CD4-positive, CD25-positive, alpha-beta regulatory T cell (primary cell): ENCODE results near the gene FCHSD2. TPM values are rescaled to one million over a fixed set of nuclear protein-coding genes. Genes with fewer than 3 reads are reported as not detected.

ENCODE experiments used
- ATAC-seq, 2 donors: fragments of 150-1000 bp; cut with Tn5 transposase; one replicate each; pipeline ENCODE4 v1.10.0; 2021; ENCODE audit warnings: low read depth in 2 of 2, moderate number of reproducible peaks in 2 of 2, moderate library complexity in 1 of 2
- DNase-seq, 3 donors: peaks; one replicate each; pipeline versions ENCODE4 v3.0.0 to v3.0.0-alpha.2; 2012 to 2022; ENCODE audit warnings: mixed read lengths in 1 of 3
- H3K27ac ChIP-seq: one replicate; pipeline ENCODE4 v1.7.0; 2013; ENCODE audit warnings: mild to moderate bottlenecking, low read length; ENCODE audit not compliant: insufficient read depth, poor library complexity, severe bottlenecking
- H3K27me3 ChIP-seq: one replicate; pipeline ENCODE4 v1.7.0; 2013; ENCODE audit warnings: low read length; ENCODE audit not compliant: control insufficient read depth, insufficient read depth
- H3K36me3 ChIP-seq: one replicate; pipeline ENCODE4 v1.7.0; 2013; ENCODE audit warnings: mild to moderate bottlenecking, low read length, moderate library complexity; ENCODE audit not compliant: control insufficient read depth, insufficient read depth
- H3K4me1 ChIP-seq: 2 replicates; pipeline ENCODE4 v1.7.0; 2013; ENCODE audit warnings: mild to moderate bottlenecking, low read length; ENCODE audit not compliant: insufficient read depth, control insufficient read depth, poor library complexity, severe bottlenecking
- H3K4me3 ChIP-seq: one replicate; pipeline ENCODE4 v1.7.0; 2013; ENCODE audit warnings: low read depth, mild to moderate bottlenecking, low read length, moderate library complexity
- H3K9me3 ChIP-seq, 2 experiments: 1 replicate in 1 of 2; 2 replicates in 1 of 2; pipeline ENCODE4 v1.7.0; 2013; ENCODE audit warnings: low read length in 2 of 2, mild to moderate bottlenecking in 1 of 2, moderate library complexity in 1 of 2; ENCODE audit not compliant: control insufficient read depth in 2 of 2
- H3K27ac Mint-ChIP-seq, 3 donors: one replicate each; pipeline ENCODE4 v1.8.0; 2020 to 2022; ENCODE audit warnings: mild to moderate bottlenecking in 3 of 3, mixed read lengths in 3 of 3, moderate library complexity in 2 of 3
- H3K27me3 Mint-ChIP-seq: one replicate; pipeline ENCODE4 v1.8.0; 2022; ENCODE audit warnings: mild to moderate bottlenecking, mixed read lengths
- H3K36me3 Mint-ChIP-seq: one replicate; pipeline ENCODE4 v1.8.0; 2020; ENCODE audit warnings: mixed read lengths
- H3K4me1 Mint-ChIP-seq, 4 donors: one replicate each; pipeline ENCODE4 v1.8.0; 2020 to 2022; ENCODE audit warnings: mixed read lengths in 4 of 4, mild to moderate bottlenecking in 1 of 4
- H3K4me3 Mint-ChIP-seq, 4 donors: one replicate each; pipeline ENCODE4 v1.8.0; 2020 to 2022; ENCODE audit warnings: mild to moderate bottlenecking in 4 of 4, mixed read lengths in 4 of 4, moderate library complexity in 3 of 4
- H3K9me3 Mint-ChIP-seq, 7 donors: one replicate each; pipeline ENCODE4 v1.8.0; 2020 to 2022; ENCODE audit warnings: mixed read lengths in 7 of 7, mild to moderate bottlenecking in 3 of 7, moderate library complexity in 2 of 7
- polyA plus RNA-seq, 4 donors: library from polyadenylated mRNA; unstranded; fragments of 300-500 nt; fragmentation: Illumina TruSeq; gene quantifications; one replicate each; pipeline ENCODE4 v1.2.3, GENCODE V29; 2021
- total RNA-seq: library from RNA; stranded (reverse); gene quantifications from one replicate; pipeline ENCODE4 v1.2.3, GENCODE V29; 2022

The FCHSD2 gene
- total and polyA plus RNA-seq, 5 donors from 2014 or later: 13.5 to 56.6 (median 19.6) TPM

- H3K27me3 Mint-ChIP-seq: no peaks in the 10 kb centered on the region
These were observed 54.4 kb downstream of the FCHSD2 start for GRCh38 chr11:73087730-73088129.

DNA sequence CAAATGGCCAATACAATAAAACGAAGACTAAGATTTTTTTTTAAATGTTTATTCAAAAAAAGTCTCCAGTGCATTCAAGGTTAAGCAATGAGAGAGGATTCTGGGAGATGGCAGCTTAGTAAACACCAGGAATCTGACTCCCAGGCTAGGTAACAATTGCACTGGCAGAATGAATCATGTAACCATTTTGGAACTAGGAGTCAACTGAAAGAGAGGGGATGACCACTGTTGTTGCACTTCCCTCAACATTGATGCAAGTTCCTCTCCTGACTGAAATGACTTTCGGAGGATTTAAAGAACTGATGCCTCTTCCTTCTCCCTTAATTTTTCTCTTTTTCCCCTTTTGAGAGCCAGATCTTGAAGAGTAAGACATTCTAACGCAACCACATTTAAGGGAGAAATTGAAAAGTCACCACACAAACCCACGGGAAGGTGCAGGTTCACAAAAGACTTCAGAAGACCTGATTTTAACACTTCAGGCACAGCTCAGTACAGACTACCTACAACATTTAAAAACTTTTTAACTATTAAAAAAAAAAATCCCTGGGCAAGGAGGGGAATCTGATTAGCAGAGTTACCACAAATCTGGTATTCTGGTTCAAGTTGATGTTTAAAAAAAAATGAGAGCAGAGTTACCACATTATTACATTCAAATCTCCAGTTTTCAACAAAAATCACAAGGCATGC is 56.8 kb downstream of the FCHSD2 start:
- Mint-ChIP-seq H3K4me3 (no peak overlapping the region), H3K36me3 (peaks cover 21% of the 10 kb centered on the region), H3K4me1 (peaks cover 20 to 38% (median 36%) of the 10 kb centered on the region in 4 donors), H3K27me3 (no peaks in the 10 kb centered on the region), H3K9me3 (peaks cover 0 to 4% (median 0%) of the 10 kb centered on the region in 7 donors), H3K27ac (peak overlapping the region in 1 of 3 donors; percentile 69)
- no peak overlapping the region for H3K4me3 ChIP-seq
- DNase-seq (no peak), ATAC-seq (no peak)
- no peak overlapping the region for H3K27ac ChIP-seq
- no peaks in the 10 kb centered on the region for H3K9me3 ChIP-seq
- no peaks in the 10 kb centered on the region for H3K27me3 ChIP-seq
- H3K4me1 ChIP-seq: peaks cover 8% of the 10 kb centered on the region
- H3K36me3 ChIP-seq: peaks cover 8% of the 10 kb centered on the region

More at GRCh38 chr11:73087730-73088129, 54.4 kb downstream of the FCHSD2 start:
- Histone ChIP-seq H3K4me1 (peaks cover 8% of the 10 kb centered on the region), H3K9me3 (no peaks in the 10 kb centered on the region), H3K4me3 (no peak overlapping the region), H3K36me3 (peaks cover 3% of the 10 kb centered on the region), H3K27ac (no peak overlapping the region), H3K27me3 (no peaks in the 10 kb centered on the region)
- H3K4me1 Mint-ChIP-seq: peaks cover 28 to 44% (median 41%) of the 10 kb centered on the region in 4 donors
- peaks cover 0 to 4% (median 0%) of the 10 kb centered on the region in 7 donors for H3K9me3 Mint-ChIP-seq
- no peak overlapping the region for H3K27ac Mint-ChIP-seq
- H3K4me3 Mint-ChIP-seq: no peak overlapping the region
- ATAC-seq: no peak
- DNase-seq: no peak
- H3K36me3 Mint-ChIP-seq: peaks cover 22% of the 10 kb centered on the region

GRCh38 chr11:73078631-73079030 is 63.5 kb downstream of the FCHSD2 start:
- Mint-ChIP-seq H3K27me3 (no peaks in the 10 kb centered on the region), H3K9me3 (peaks cover 0 to 6% (median 0%) of the 10 kb centered on the region in 7 donors), H3K4me3 (no peak overlapping the region), H3K36me3 (peaks cover 45% of the 10 kb centered on the region), H3K27ac (no peak overlapping the region), H3K4me1 (peaks cover 22 to 31% (median 26%) of the 10 kb centered on the region in 4 donors)
- Histone ChIP-seq H3K27me3 (no peaks in the 10 kb centered on the region), H3K27ac (no peak overlapping the region), H3K36me3 (peaks cover 14% of the 10 kb centered on the region), H3K4me3 (no peak overlapping the region), H3K9me3 (peaks cover 0 to 7% of the 10 kb centered on the region in 2 experiments), H3K4me1 (peaks cover 5% of the 10 kb centered on the region)
- ATAC-seq: no peak
- DNase-seq: no peak

DNA sequence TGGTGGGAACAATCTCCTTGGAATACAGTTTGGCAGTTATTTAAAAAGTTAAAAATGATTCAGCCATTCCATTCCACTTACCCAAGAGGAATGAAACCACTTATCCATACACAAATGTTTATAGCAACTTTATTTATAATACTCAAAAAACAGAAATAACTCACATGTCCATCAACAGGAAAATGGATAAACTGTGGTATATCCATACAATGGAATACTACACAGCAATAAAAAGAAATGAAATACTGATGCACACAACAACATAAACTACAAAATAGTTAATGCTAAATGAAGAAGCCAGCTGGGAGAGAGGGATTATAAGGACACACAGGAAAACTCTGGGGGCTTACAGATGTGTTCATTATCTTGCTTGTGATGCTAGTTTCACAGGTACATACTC is 64.7 kb downstream of the FCHSD2 start:
- DNase-seq: no peak
- Histone ChIP-seq H3K27ac (no peak overlapping the region), H3K27me3 (no peaks in the 10 kb centered on the region), H3K9me3 (peaks cover 0 to 7% of the 10 kb centered on the region in 2 experiments), H3K4me1 (peaks cover 16% of the 10 kb centered on the region), H3K36me3 (peaks cover 14% of the 10 kb centered on the region), H3K4me3 (no peak overlapping the region)
- no peak for ATAC-seq
- peaks cover 36% of the 10 kb centered on the region for H3K36me3 Mint-ChIP-seq
- no peak overlapping the region for H3K4me3 Mint-ChIP-seq
- H3K4me1 Mint-ChIP-seq: peaks cover 26 to 42% (median 35%) of the 10 kb centered on the region in 4 donors
- H3K9me3 Mint-ChIP-seq: peaks cover 0 to 6% (median 0%) of the 10 kb centered on the region in 7 donors
- no peaks in the 10 kb centered on the region for H3K27me3 Mint-ChIP-seq
- peak overlapping the region in 1 of 3 donors; percentile 20 for H3K27ac Mint-ChIP-seq

DNA sequence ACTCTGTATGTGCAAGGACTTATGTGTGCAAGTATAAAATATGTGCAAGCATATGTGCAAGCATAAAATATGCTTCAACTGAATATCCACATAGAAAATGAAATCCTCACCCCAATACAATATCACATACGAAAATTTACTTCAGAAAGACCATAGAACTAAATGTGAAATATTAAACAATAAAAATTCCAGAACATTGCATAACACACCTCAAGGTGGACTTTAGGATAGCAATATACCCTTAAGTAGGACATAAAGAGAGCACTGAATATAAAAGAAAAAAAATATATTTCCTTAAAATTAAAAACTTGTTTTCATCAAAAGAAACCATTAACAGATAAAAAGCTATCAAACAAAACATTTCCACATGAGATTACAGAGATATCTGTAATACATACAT is 67.8 kb downstream of the FCHSD2 start:
- ATAC-seq: no peak
- H3K27me3 ChIP-seq: no peaks in the 10 kb centered on the region
- peaks cover 17% of the 10 kb centered on the region for H3K4me1 ChIP-seq
- no peak overlapping the region for H3K4me3 Mint-ChIP-seq
- DNase-seq: no peak
- H3K27me3 Mint-ChIP-seq: no peaks in the 10 kb centered on the region
- H3K27ac Mint-ChIP-seq: peak overlapping the region in 2 of 3 donors; percentile 44 to 57
- peaks cover 34% of the 10 kb centered on the region for H3K36me3 Mint-ChIP-seq
- H3K4me3 ChIP-seq: no peak overlapping the region
- peaks cover 0 to 6% (median 0%) of the 10 kb centered on the region in 7 donors for H3K9me3 Mint-ChIP-seq
- no peak overlapping the region for H3K27ac ChIP-seq
- H3K9me3 ChIP-seq: peaks cover 0 to 7% of the 10 kb centered on the region in 2 experiments
- H3K36me3 ChIP-seq: peaks cover 8% of the 10 kb centered on the region
- H3K4me1 Mint-ChIP-seq: peaks cover 37 to 53% (median 46%) of the 10 kb centered on the region in 4 donors

- peak overlapping the region; percentile 64 to 76 (median 68) for H3K27ac Mint-ChIP-seq
- peak overlapping the region; percentile 74 for H3K4me3 ChIP-seq
- H3K36me3 Mint-ChIP-seq: peaks cover 22% of the 10 kb centered on the region
- H3K27ac ChIP-seq: peak overlapping the region; percentile 16
- peak overlapping the region; percentile 0 to 62 (median 28) for H3K4me3 Mint-ChIP-seq
- H3K27me3 Mint-ChIP-seq: no peaks in the 10 kb centered on the region
- peak in 1 of 2 donors; percentile 71 for ATAC-seq
- H3K9me3 ChIP-seq: peaks cover 0 to 7% of the 10 kb centered on the region in 2 experiments
- H3K36me3 ChIP-seq: peaks cover 7% of the 10 kb centered on the region
- peaks cover 0 to 6% (median 0%) of the 10 kb centered on the region in 7 donors for H3K9me3 Mint-ChIP-seq
- H3K4me1 Mint-ChIP-seq: peaks cover 37 to 53% (median 48%) of the 10 kb centered on the region in 4 donors
- peak in 2 of 3 donors; percentile 12 to 56 for DNase-seq
- H3K4me1 ChIP-seq: peaks cover 17% of the 10 kb centered on the region
- no peaks in the 10 kb centered on the region for H3K27me3 ChIP-seq
These were observed 69.1 kb downstream of the FCHSD2 start for GRCh38 chr11:73072935-73073481.

- Histone ChIP-seq H3K9me3 (no peaks in the 10 kb centered on the region), H3K27ac (no peak overlapping the region), H3K27me3 (no peaks in the 10 kb centered on the region), H3K4me3 (no peak overlapping the region), H3K36me3 (peaks cover 2% of the 10 kb centered on the region), H3K4me1 (peaks cover 17% of the 10 kb centered on the region)
- Mint-ChIP-seq H3K27ac (no peak overlapping the region), H3K36me3 (peaks cover 15% of the 10 kb centered on the region), H3K4me3 (no peak overlapping the region), H3K27me3 (no peaks in the 10 kb centered on the region), H3K9me3 (peaks cover 0 to 1% (median 0%) of the 10 kb centered on the region in 7 donors), H3K4me1 (peaks cover 43 to 68% (median 50%) of the 10 kb centered on the region in 4 donors)
- no peak for DNase-seq
- no peak for ATAC-seq
These were observed 71.5 kb downstream of the FCHSD2 start for GRCh38 chr11:73070653-73071052.
